BLaER1 (cell line): Measurements from ENCODE around the gene INSYN1.

Experiments
- H3K27ac ChIP-seq: shearing (Covaris generic); formaldehyde crosslinking; 2 replicates; pipeline ENCODE4 v1.8.1; 2022
- H3K27me3 ChIP-seq: shearing (Covaris generic); formaldehyde crosslinking; 2 replicates; pipeline ENCODE4 v1.8.1; 2022
- H3K36me3 ChIP-seq: shearing (Covaris generic); formaldehyde crosslinking; 2 replicates; pipeline ENCODE4 v1.8.1; 2022
- H3K4me1 ChIP-seq: shearing (Covaris generic); formaldehyde crosslinking; 2 replicates; pipeline ENCODE4 v1.8.1; 2022
- H3K4me2 ChIP-seq: shearing (Covaris generic); formaldehyde crosslinking; 2 replicates; pipeline ENCODE4 v1.8.1; 2022
- H3K4me3 ChIP-seq: shearing (Covaris generic); formaldehyde crosslinking; 2 replicates; pipeline ENCODE4 v1.8.1; 2022
- H3K9ac ChIP-seq: shearing (Covaris generic); formaldehyde crosslinking; 2 replicates; pipeline ENCODE4 v1.8.1; 2022
- H3K9me3 ChIP-seq: shearing (Covaris generic); formaldehyde crosslinking; 2 replicates; pipeline ENCODE4 v1.8.1; 2022
- H4K20me1 ChIP-seq: shearing (Covaris generic); formaldehyde crosslinking; 2 replicates; pipeline ENCODE4 v1.8.1; 2022
- Cebpa-rat ChIP-seq: shearing (Covaris generic); IDR thresholded peaks from 2 replicates; pipeline ENCODE4 v1.8.1; 2022

Gene INSYN1

DNA sequence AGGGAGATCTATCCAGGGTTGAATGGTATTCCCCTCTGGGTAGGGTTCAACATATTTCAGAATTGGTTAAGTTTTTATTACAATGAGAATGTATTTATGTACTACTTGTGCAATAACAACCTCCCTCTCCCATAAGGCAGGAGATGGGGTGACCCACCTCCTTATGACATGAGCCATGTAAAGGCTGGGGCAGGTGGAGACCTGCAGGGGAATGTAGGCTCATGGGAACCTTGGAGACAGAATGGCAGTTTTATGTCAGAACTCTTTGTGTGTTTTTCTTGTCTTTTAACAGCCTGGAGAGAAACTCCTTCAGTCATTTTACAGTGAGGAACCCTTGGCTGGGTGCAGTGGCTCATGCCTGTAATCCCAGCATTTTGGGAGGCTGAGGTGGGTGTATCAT is 24.6 kb upstream of the INSYN1 start:
- no peak overlapping the region for H3K27ac ChIP-seq
- no peak overlapping the region for H3K4me2 ChIP-seq
- no peaks in the 10 kb centered on the region for H3K9me3 ChIP-seq
- H3K36me3 ChIP-seq: no peaks in the 10 kb centered on the region
- no peak for TF ChIP-seq Cebpa-rat
- H4K20me1 ChIP-seq: no peaks in the 10 kb centered on the region
- no peaks in the 10 kb centered on the region for H3K27me3 ChIP-seq
- no peak overlapping the region for H3K9ac ChIP-seq
- H3K4me1 ChIP-seq: peaks cover 48% of the 10 kb centered on the region
- H3K4me3 ChIP-seq: no peak overlapping the region

DNA sequence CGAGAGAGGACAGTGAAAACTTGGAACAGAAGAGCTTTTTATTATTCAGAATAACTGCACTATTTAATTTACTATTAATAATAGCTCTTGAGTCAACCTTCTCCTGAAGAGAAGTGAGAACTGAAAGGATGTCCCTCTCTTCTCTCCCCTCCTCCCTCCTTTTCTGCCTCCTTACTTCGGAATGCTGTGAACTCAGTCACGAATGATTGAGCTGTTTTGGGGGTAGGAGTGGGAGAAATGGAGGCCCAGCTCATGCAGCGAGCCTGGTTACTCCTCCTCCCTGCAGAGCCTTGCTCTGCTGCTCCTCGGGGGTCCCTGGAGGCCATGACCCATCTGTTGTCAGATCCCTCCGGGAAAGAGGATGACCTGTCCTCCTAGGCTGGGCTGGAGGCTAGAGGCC is 20.3 kb upstream of the INSYN1 start:
- H4K20me1 ChIP-seq: no peaks in the 10 kb centered on the region
- H3K36me3 ChIP-seq: no peaks in the 10 kb centered on the region
- H3K27ac ChIP-seq: peak overlapping the region; percentile 55
- 0 out of 2 replicates have a peak overlapping the region, but pooled peaks have one; percentile 1 for H3K4me3 ChIP-seq
- no peaks in the 10 kb centered on the region for H3K27me3 ChIP-seq
- H3K9me3 ChIP-seq: no peaks in the 10 kb centered on the region
- TF ChIP-seq Cebpa-rat: no peak
- 0 out of 2 replicates have a peak overlapping the region, but pooled peaks have one; percentile 17 for H3K9ac ChIP-seq
- H3K4me1 ChIP-seq: peaks cover 74% of the 10 kb centered on the region
- H3K4me2 ChIP-seq: peak overlapping the region; percentile 79

- H3K4me3 ChIP-seq: no peak overlapping the region
- no peaks in the 10 kb centered on the region for H3K27me3 ChIP-seq
- H4K20me1 ChIP-seq: no peaks in the 10 kb centered on the region
- H3K4me1 ChIP-seq: peaks cover 78% of the 10 kb centered on the region
- H3K9ac ChIP-seq: no peak overlapping the region
- peak overlapping the region; percentile 79 for H3K4me2 ChIP-seq
- no peaks in the 10 kb centered on the region for H3K36me3 ChIP-seq
- H3K9me3 ChIP-seq: no peaks in the 10 kb centered on the region
- TF ChIP-seq Cebpa-rat: peak; percentile 61; the same call in 1 of the 2 replicates
- H3K27ac ChIP-seq: peak overlapping the region; percentile 82
Measured at GRCh38 chr15:73771385-73772045, 18.4 kb upstream of the INSYN1 start.

GRCh38 chr15:73770050-73770449 is 16.9 kb upstream of the INSYN1 start:
- Histone ChIP-seq H3K4me2 (peak overlapping the region; percentile 79), H3K4me3 (no peak overlapping the region), H3K9ac (no peak overlapping the region), H3K27me3 (no peaks in the 10 kb centered on the region), H3K27ac (peak overlapping the region; percentile 82; the same call in 1 of the 2 replicates), H4K20me1 (no peaks in the 10 kb centered on the region), H3K4me1 (peaks cover 72% of the 10 kb centered on the region), H3K9me3 (no peaks in the 10 kb centered on the region), H3K36me3 (no peaks in the 10 kb centered on the region)
- TF ChIP-seq Cebpa-rat: no peak

DNA sequence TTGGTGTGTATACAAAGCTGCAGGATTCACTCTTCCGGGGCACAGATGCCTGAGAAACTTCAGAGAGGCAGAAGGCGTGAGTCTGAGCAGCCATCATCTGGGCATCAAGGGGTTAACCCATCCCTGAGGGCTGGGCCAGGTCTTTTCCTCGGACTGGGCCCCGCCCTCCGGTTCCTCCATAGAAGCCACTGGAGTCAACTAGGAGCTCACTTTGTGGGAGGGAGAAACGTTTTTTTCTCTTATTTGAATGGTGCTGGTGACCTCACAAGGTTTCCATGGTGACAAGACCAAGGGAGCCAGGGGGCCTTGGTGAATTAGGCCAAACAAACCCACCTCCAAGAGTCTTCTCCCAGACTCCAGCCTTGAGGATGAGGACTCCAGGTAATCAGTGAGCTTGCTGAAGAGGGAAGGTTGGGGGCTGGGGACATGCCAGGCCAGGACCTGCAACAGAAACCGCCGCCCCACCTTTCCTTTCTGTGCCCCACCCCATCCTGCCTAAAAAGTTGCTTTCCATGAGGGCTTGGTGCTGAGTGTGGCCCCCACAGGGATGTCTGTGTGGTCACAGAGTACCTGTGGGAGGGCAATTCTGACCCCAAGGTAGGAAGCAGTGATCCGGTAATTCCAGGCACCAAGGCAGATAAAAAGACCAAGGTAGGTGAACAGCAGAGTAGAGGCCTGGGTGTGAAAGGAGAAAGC is 14.8 kb upstream of the INSYN1 start:
- no peaks in the 10 kb centered on the region for H3K27me3 ChIP-seq
- no peaks in the 10 kb centered on the region for H3K36me3 ChIP-seq
- H3K4me3 ChIP-seq: no peak overlapping the region

DNA sequence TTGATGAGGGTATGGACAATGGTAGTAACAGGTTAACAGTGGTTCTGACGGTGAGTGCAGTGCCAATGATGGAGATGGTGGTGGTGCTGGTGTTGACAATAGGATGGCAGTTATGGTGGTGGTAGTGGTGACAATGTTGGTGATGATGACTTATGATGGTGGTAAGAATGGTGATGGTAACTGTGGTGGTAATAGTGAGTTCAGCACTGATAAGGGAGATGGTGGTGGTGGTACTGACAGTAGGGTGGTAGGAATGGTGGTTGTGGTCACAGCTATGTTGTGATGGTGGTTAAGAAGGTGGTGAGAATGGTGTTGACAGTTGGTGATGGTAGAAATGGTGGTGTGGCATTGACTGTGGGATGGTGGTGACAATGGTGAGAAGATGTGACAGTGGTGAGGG is 13.4 kb upstream of the INSYN1 start:
- no peak for TF ChIP-seq Cebpa-rat
- Histone ChIP-seq H3K9ac (no peak overlapping the region), H3K9me3 (no peaks in the 10 kb centered on the region), H3K36me3 (no peaks in the 10 kb centered on the region), H3K4me1 (peaks cover 42% of the 10 kb centered on the region), H3K4me3 (no peak overlapping the region), H4K20me1 (no peaks in the 10 kb centered on the region), H3K27me3 (no peaks in the 10 kb centered on the region), H3K4me2 (no peak overlapping the region), H3K27ac (no peak overlapping the region)

More for the DNA sequence above, 14.8 kb upstream of the INSYN1 start:
- peak overlapping the region; percentile 22 for H3K4me2 ChIP-seq
- H3K4me1 ChIP-seq: peaks cover 56% of the 10 kb centered on the region
- H3K9ac ChIP-seq: no peak overlapping the region
- H4K20me1 ChIP-seq: no peaks in the 10 kb centered on the region
- no peak for TF ChIP-seq Cebpa-rat
- no peak overlapping the region; the same call in 1 of the 2 replicates for H3K27ac ChIP-seq
- no peaks in the 10 kb centered on the region for H3K9me3 ChIP-seq

- H3K9ac ChIP-seq: no peak overlapping the region
- H3K9me3 ChIP-seq: no peaks in the 10 kb centered on the region
- no peak overlapping the region for H3K4me3 ChIP-seq
- H3K4me2 ChIP-seq: no peak overlapping the region
- H4K20me1 ChIP-seq: no peaks in the 10 kb centered on the region
- H3K36me3 ChIP-seq: no peaks in the 10 kb centered on the region
- peaks cover 34% of the 10 kb centered on the region for H3K4me1 ChIP-seq
- TF ChIP-seq Cebpa-rat: no peak
- no peaks in the 10 kb centered on the region for H3K27me3 ChIP-seq
- no peak overlapping the region for H3K27ac ChIP-seq
Measured at GRCh38 chr15:73765778-73766177, 12.6 kb upstream of the INSYN1 start.

DNA sequence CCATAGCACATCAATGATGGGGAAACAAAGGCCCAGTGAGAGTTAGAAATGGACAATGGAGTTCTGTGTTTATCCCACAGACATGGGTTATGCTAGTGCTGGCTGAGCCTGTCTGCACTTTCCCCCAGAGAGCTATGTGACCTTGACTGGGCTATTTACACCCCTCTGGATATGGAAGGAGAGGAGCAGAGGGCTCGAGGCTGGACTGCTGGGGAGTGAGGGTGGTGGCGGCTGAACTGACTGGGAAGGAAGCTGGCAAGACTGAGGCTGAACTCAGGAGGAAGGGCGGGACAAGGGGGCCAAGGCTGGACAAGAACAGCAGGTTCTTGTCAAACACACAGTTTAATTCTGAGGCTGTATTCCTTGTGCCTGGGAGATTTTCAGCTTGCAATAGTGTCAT is 10.8 kb upstream of the INSYN1 start:
- H3K4me2 ChIP-seq: no peak overlapping the region
- no peaks in the 10 kb centered on the region for H3K27me3 ChIP-seq
- peaks cover 19% of the 10 kb centered on the region for H3K4me1 ChIP-seq
- H3K9ac ChIP-seq: no peak overlapping the region
- TF ChIP-seq Cebpa-rat: no peak
- no peaks in the 10 kb centered on the region for H3K36me3 ChIP-seq
- H3K4me3 ChIP-seq: no peak overlapping the region
- no peaks in the 10 kb centered on the region for H4K20me1 ChIP-seq
- H3K27ac ChIP-seq: no peak overlapping the region
- no peaks in the 10 kb centered on the region for H3K9me3 ChIP-seq

DNA sequence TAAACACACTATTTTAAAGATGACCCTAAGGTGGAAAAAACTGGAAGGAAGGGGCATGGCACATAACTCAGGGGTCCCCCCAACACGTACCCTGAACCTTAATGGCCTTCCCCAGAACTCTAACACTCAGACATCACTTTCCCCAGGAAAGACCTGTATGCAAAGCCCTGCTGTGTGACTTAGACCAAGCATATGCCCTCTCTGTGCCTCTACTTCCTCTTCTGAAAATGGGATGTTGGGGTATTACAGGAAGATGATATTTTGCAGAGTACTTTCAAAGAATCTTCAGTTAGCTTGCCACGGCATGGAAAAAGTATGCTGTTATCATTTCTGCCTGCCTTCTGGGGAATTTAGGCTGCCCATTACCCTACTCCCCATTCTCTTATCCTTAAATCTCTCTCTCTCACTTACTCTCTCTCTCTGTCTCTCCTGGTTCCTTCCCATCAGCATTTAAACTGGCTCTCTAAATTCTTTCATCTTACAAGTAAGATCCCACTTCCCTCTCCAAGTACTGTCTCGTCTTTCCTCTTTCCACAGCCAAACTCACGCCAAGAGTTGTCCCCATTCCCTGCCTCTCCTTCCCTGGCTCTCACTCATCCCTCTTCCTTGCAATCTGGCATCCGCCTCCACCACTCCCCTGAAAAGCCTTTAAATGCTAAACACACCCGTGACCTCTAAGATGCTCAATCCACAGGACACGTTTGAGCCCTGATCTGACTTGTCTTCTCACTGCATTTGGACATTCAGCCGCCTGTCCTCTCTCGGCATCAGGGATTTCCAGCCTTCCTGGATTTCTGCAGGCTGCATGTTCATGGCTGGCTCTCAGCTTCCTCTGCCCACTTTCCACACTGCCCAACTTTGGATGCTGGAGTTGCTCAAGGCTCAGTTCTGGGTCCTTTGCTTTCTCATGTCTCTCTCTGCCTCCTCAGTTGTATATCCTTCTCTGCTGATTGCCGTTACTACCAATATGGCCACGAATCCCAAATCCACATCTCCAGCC is 7.5 kb upstream of the INSYN1 start:
- H4K20me1 ChIP-seq: no peaks in the 10 kb centered on the region
- H3K9me3 ChIP-seq: no peaks in the 10 kb centered on the region
- H3K4me3 ChIP-seq: no peak overlapping the region
- H3K36me3 ChIP-seq: no peaks in the 10 kb centered on the region
- H3K9ac ChIP-seq: no peak overlapping the region
- peaks cover 7% of the 10 kb centered on the region for H3K27me3 ChIP-seq
- peaks cover 5% of the 10 kb centered on the region; the same call in 1 of the 2 replicates for H3K4me1 ChIP-seq
- no peak overlapping the region for H3K27ac ChIP-seq
- no peak for TF ChIP-seq Cebpa-rat
- H3K4me2 ChIP-seq: no peak overlapping the region
